Activated CD8-positive, alpha-beta memory T cell treated with anti-CD3 and anti-CD28 coated beads, Interleukin-2, amount 50 U/mL, for 1 hour (primary cell): Measurements from ENCODE around the gene FOXO1.

Source experiments
- DNase-seq: peaks from one replicate; pipeline ENCODE4 v3.0.0-alpha.2; 2020; ENCODE audit errors: extremely low read depth

Gene FOXO1

GRCh38 chr13:40578055-40578454 is 88.4 kb downstream of the FOXO1 start:
- no peak for DNase-seq

DNA sequence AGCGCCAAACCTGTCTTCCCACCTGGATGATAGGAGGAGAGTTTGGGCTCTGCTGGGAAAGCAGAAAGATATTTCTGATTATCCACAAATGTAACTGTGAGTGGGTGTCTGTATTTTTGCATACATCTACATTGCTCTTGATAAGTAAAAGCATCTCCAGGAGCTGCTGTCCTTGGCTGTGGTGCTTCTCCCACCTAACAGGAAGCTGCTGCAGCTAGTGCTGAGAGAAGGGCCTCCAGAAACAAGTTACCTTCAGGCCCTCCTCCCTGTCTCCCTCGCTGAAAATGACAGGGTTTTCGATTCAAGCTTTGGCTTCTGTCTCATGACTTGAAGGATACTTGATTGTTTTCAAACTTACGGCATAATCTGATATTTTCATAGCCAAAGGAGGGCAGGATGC is 90.1 kb downstream of the FOXO1 start:
- DNase-seq, result no peak

- no peak for DNase-seq
These were observed 93.5 kb downstream of the FOXO1 start for GRCh38 chr13:40572961-40573360.

- no peak for DNase-seq
These were observed 95.0 kb downstream of the FOXO1 start for GRCh38 chr13:40571338-40571963.

DNA sequence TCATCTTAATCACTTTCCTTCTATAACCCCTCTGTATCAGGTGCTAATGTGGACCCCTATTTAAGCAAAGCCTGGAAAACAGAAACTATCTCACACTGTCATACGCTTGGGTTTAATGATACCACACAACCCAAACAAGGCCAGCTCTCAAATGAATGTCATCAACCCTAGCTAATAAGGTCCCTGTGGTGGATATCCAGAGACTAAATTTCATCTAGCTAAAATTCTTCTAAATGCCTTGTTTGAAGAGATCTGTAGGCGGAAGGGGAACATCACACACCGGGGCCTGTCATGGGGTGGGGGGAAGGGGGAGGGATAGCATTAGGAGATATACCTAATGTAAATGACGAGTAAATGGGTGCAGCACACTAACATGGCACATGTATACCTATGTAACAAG is 95.5 kb downstream of the FOXO1 start:
- no peak for DNase-seq

DNA sequence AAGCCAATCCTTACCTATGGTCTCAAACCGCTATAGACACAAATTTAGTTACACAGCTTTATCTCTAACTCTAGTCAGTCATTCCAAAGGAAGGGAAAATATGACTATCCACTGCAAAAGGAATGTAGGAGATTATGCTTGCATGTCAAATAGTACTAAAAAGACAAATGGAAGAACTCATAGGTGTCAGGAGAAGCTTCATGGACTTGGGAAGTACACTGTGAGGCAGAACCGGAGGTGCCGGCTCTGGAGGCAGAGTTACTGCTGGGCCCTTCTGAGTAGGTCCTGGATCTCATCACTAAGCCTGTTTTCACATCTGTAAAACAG is 97.5 kb downstream of the FOXO1 start:
- DNase-seq, result no peak

GRCh38 chr13:40568246-40569023 is 98.0 kb downstream of the FOXO1 start:
- no peak for DNase-seq

DNA sequence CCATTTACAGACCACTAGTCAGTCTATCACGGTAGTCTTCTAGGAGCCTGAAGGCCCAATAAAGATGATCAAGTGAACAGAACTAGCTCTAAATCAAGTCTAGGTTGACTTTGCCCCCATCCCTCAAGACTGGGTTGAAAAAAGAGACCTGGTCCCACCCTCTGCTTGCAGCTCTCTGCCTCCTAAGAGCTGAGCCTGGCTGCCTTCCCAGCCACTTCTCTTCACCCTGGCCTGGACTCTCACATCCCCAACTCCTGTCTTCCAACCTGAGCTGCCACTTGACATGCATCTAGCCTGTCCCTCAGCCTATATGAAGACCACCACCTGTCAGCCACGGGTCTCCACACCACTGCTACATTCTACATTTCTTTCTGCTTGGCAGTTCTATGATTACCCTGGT is 99.6 kb downstream of the FOXO1 start:
- no peak for DNase-seq

DNA sequence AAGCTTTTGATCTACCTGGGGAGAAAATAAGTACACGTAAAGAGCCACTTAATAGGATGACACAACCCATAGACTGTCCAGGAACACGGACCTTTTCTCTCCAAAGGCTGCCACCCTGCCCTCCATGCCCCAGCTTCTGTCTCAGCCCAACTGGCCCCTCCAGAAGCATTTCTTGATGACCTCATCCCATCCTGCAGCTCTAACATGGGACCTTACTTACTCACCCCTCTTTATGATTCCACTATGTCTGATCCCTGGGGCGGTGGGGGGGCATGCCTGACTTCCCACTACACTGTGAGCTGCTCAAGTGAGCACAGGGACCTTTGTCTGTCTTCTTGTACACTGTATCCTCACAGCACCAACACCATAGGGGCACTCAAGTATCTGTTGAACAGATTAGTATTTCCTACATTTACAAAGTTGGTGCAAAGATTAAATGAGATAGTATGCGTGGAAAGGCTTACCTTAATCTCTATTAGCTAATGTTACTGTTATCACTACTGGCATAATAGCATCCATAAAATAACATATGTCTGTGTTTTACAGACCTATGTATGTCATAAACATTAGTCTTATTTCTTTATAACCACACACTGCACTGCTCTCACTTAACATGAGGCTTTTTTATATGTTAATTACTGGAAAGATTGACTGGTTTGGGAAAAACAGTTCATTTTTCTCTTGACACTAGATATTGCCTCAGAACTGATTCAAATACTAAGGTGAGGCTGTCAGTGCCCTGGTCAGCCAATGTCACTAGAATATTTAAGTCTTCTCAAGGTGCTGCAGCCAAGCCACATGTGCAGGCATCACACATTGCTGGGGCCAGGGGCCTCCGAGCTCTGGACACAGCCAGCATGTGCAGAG is 100.9 kb downstream of the FOXO1 start:
- no peak for DNase-seq

GRCh38 chr13:40564342-40565001 is 102.0 kb downstream of the FOXO1 start:
- no peak for DNase-seq

GRCh38 chr13:40563350-40564125 is 102.9 kb downstream of the FOXO1 start:
- no peak for DNase-seq

- DNase-seq, result no peak
These were observed 103.5 kb downstream of the FOXO1 start for GRCh38 chr13:40562975-40563349.

DNA sequence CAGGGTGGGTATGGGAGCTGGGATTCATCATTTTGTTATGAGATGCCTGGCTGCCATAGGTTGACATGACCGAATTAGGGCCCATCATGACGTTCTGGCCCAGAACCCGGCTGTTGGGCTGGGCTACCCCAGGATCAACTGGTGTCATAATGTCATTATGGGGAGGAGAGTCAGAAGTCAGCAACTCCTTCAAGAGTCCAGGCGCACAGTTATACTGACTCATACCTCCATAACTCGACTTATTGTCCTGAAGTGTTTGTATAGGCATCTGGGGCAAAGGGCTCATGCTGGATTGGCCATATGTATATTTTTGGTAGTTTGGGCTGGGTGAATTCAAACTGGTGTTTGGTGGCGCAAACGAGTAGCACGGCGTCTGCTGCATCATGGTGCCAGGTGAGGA is 106.5 kb downstream of the FOXO1 start:
- no peak for DNase-seq

- no peak for DNase-seq
These were observed 107.8 kb downstream of the FOXO1 start for GRCh38 chr13:40558656-40559055.

- DNase-seq, result no peak
These were observed 110.0 kb downstream of the FOXO1 start for GRCh38 chr13:40556453-40556852.

- no peak for DNase-seq
These were observed 113.1 kb downstream of the FOXO1 start for GRCh38 chr13:40553356-40553755.

GRCh38 chr13:40552895-40553294 is 113.5 kb downstream of the FOXO1 start:
- DNase-seq, result no peak

GRCh38 chr13:40550130-40550529 is 116.3 kb downstream of the FOXO1 start:
- no peak for DNase-seq

DNA sequence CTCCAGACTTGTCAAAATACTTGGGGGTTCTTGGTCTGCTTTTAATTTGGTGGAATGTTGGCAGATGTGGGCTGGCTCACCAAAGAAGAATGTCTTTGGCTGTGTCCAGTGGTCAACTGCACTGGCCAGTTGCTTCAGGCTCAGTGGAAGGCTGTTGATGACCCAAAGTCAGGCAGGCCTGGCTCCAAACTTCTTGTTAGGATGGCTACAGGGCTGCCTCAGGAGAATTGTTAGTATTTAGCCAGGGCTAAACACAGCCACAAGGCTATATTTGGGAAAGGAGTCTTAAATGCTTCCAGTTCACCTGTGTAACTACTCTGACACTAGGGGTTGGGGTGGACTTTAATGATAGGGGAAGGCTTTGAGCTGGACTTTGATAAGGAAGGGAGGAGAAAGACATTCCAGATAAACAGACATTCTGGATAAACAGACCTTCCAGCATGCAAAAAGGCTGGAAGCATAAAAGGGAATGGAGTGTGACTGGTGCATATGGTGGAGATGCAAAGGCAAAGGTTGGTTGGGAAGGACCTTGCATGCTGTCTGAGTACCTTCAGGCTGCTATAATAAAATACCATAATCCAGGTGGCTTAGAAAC is 116.8 kb downstream of the FOXO1 start:
- DNase-seq, result no peak

DNA sequence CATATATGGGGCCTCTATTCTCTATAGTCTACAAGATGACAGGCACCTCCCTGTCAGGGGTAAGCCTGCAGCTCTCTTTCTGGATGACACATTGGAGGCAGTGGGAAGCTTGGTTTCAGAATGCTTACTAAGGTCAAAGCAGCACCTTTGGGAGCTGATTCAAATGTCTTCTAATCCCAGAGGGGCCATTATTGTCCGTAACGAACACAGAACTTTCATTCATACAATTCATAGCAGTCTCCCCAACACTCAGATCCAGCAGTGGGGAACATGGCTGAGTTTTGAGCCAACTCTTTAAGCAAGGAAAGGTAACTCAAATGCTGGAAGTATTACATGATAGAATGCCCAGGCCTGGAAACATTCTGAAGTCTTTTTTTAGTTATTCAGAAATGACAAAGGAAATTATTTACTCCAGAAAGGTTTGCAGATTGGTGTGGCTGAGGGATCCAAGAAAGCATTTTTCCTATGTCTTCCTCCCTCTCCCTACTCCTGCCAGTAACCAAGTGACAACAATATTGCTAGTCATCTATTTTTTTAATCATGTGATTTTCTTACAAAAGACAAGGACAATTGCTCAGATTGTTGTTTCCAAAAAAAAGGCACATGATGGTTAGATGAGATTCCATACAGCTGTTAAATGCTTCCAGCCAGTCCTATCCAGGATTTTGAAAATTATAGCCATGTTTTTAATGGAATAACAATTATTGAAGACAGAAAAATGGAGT is 118.7 kb downstream of the FOXO1 start:
- DNase-seq, result no peak
